Measurements from ENCODE around the gene TDRKH.

The TDRKH gene

GRCh38 chr1:151763990-151764389 lies 26.3 kb downstream of the TDRKH start:
- H3K4me1 ChIP-seq (ENCODE audit: low read depth, poor library complexity, severe bottlenecking) = peaks cover 19% of the 10 kb centered on the region
- H3K36me3 ChIP-seq (ENCODE audit: insufficient read depth) = peaks cover 22% of the 10 kb centered on the region; the same call in 1 of the 2 replicates
- peak overlapping the region; percentile 57 for H3K27ac ChIP-seq
- H3K4me2 ChIP-seq = peak overlapping the region; percentile 95
- H3K27me3 ChIP-seq (ENCODE audit: insufficient read depth, low read depth) = no peaks in the 10 kb centered on the region
- peak overlapping the region; percentile 99 for H3K4me3 ChIP-seq (IDR thresholded peaks at IDR 0.05; ENCODE audit: insufficient read depth, low read depth, low read length)
- no peak for TF ChIP-seq CTCF (conservative IDR thresholded peaks at IDR 0.05; ENCODE audit: low read depth, low read length)
- H3K9ac ChIP-seq = peak overlapping the region; percentile 86
- H4K20me1 ChIP-seq (ENCODE audit: insufficient read depth) = no peaks in the 10 kb centered on the region
- peak overlapping the region; percentile 95 for H2AFZ ChIP-seq (ENCODE audit: low read depth)
- peaks cover 20% of the 10 kb centered on the region for H3K79me2 ChIP-seq (ENCODE audit: insufficient read depth, low read depth)

GRCh38 chr1:151762941-151763921 lies 27.1 kb downstream of the TDRKH start, which contains the start of gene MRPL9:
Gene MRPL9, minus strand, starts transcription at chr1:151763496. Its CDS starts 17 bp downstream, at chr1:151763479.
- H4K20me1 ChIP-seq (ENCODE audit: insufficient read depth) = no peaks in the 10 kb centered on the region
- no peaks in the 10 kb centered on the region for H3K27me3 ChIP-seq (ENCODE audit: insufficient read depth, low read depth)
- peaks cover 19% of the 10 kb centered on the region for H3K4me1 ChIP-seq (ENCODE audit: low read depth, poor library complexity, severe bottlenecking)
- H3K36me3 ChIP-seq (ENCODE audit: insufficient read depth) = peaks cover 27% of the 10 kb centered on the region; the same call in 1 of the 2 replicates
- H3K4me3 ChIP-seq (IDR thresholded peaks at IDR 0.05; ENCODE audit: insufficient read depth, low read depth, low read length) = peak within 1 kb of the TSS; percentile 99
- H3K4me2 ChIP-seq = peak within 1 kb of the TSS; percentile 95
- peak within 1 kb of the TSS; percentile 86 for H3K9ac ChIP-seq
- 0 out of 2 replicates have a peak, but pooled peaks have one; percentile 9 for TF ChIP-seq CTCF (conservative IDR thresholded peaks at IDR 0.05; ENCODE audit: low read depth, low read length)
- H3K79me2 ChIP-seq (ENCODE audit: insufficient read depth, low read depth) = peaks cover 20% of the 10 kb centered on the region
- H2AFZ ChIP-seq (ENCODE audit: low read depth) = peak within 1 kb of the TSS; percentile 95
- peak within 1 kb of the TSS; percentile 57 for H3K27ac ChIP-seq

- Histone ChIP-seq H2AFZ (ENCODE audit: low read depth) (no peak overlapping the region), H3K27me3 (ENCODE audit: insufficient read depth, low read depth) (no peaks in the 10 kb centered on the region)
Observed at GRCh38 chr1:151760597-151761385, 29.5 kb downstream of the TDRKH start.

More at GRCh38 chr1:151760597-151761385, 29.5 kb downstream of the TDRKH start:
- no peak for TF ChIP-seq CTCF (conservative IDR thresholded peaks at IDR 0.05; ENCODE audit: low read depth, low read length)
- peaks cover 20% of the 10 kb centered on the region for H3K79me2 ChIP-seq (ENCODE audit: insufficient read depth, low read depth)
- no peak overlapping the region for H3K9ac ChIP-seq
- no peak overlapping the region for H3K4me2 ChIP-seq
- peaks cover 19% of the 10 kb centered on the region for H3K4me1 ChIP-seq (ENCODE audit: low read depth, poor library complexity, severe bottlenecking)
- H3K4me3 ChIP-seq (IDR thresholded peaks at IDR 0.05; ENCODE audit: insufficient read depth, low read depth, low read length) = no peak overlapping the region
- H3K27ac ChIP-seq = no peak overlapping the region
- H3K36me3 ChIP-seq (ENCODE audit: insufficient read depth) = peaks cover 29% of the 10 kb centered on the region; the same call in 1 of the 2 replicates
- H4K20me1 ChIP-seq (ENCODE audit: insufficient read depth) = no peaks in the 10 kb centered on the region

Data from KMS-11 (cell line).